Activated CD8-positive, alpha-beta memory T cell treated with anti-CD3 and anti-CD28 coated beads for 48 hours (primary cell): ENCODE data around the gene CLBA1.
"Not testable (repeated sequence)": the region's sequence is repeated elsewhere in the genome, so short reads cannot be mapped to it uniquely, and the experiment has no call there.

ENCODE experiments used
- DNase-seq, 3 experiments: peaks; one replicate each; pipeline ENCODE4 v3.0.0-alpha.2; 2020; ENCODE audit warnings: low read depth in 2 of 3, low spot score in 2 of 3

CLBA1 gene

GRCh38 chr14:104985675-104986486 lies at the start of gene CLBA1:
CLBA1 (plus strand) TSS chr14:104985788; CDS start chr14:104986432, 644 bp downstream.
- DNase-seq = peak in 2 of 3 experiments; percentile 57 to 88

- no peak for DNase-seq
Observed at GRCh38 chr14:104935955-104936354, 49.6 kb upstream of the CLBA1 start.

GRCh38 chr14:104936361-104937155 lies 49.0 kb upstream of the CLBA1 start:
- no peak for DNase-seq

- no peak for DNase-seq
Observed at GRCh38 chr14:104937161-104937560, 48.4 kb upstream of the CLBA1 start.

GRCh38 chr14:104937694-104938365 lies 47.8 kb upstream of the CLBA1 start:
- no peak for DNase-seq

- no peak for DNase-seq
Observed at GRCh38 chr14:104938436-104938835, 47.2 kb upstream of the CLBA1 start.

- DNase-seq = no peak
Observed at GRCh38 chr14:104938960-104939359, 46.6 kb upstream of the CLBA1 start.

- DNase-seq = no peak
Observed at GRCh38 chr14:104939666-104940410, 45.8 kb upstream of the CLBA1 start.

- no peak for DNase-seq
Observed at GRCh38 chr14:104940526-104941150, 45.0 kb upstream of the CLBA1 start.

- DNase-seq = no peak
Observed at GRCh38 chr14:104941508-104942365, 43.9 kb upstream of the CLBA1 start.

GRCh38 chr14:104942586-104942985 lies 43.0 kb upstream of the CLBA1 start:
- no peak for DNase-seq

- not testable (repeated sequence) for DNase-seq
Observed at GRCh38 chr14:104943216-104944015, 42.2 kb upstream of the CLBA1 start.

- DNase-seq = not testable (repeated sequence)
Observed at GRCh38 chr14:104944016-104944308, 41.6 kb upstream of the CLBA1 start.

GRCh38 chr14:104944436-104945205 lies 41.0 kb upstream of the CLBA1 start:
- DNase-seq = not testable (repeated sequence)

GRCh38 chr14:104945266-104945665 lies 40.3 kb upstream of the CLBA1 start:
- DNase-seq = not testable (repeated sequence)

- DNase-seq = not testable (repeated sequence)
Observed at GRCh38 chr14:104945986-104946965, 39.3 kb upstream of the CLBA1 start.

GRCh38 chr14:104947201-104947600 lies 38.4 kb upstream of the CLBA1 start:
- not testable (repeated sequence) for DNase-seq
